HG03159 (cell line): Measurements from ENCODE around the gene ELN.
A peak's percentile ranks its signal among the peaks of the same experiment; 100 is the strongest.

Source experiments
- ATAC-seq: cut with Tn5 transposase; IDR thresholded peaks from one replicate; pipeline ENCODE4 v1.9.1; 2021; ENCODE audit warnings: mild to moderate bottlenecking, moderate library complexity; ENCODE audit not compliant: unreplicated experiment

Gene ELN

GRCh38 chr7:74092321-74092963, 64.5 kb downstream of the ELN start:
- ATAC-seq, result no peak

GRCh38 chr7:74092964-74093471, 65.0 kb downstream of the ELN start:
- ATAC-seq, result peak; percentile 43

- ATAC-seq, result no peak
Observed at GRCh38 chr7:74093671-74094223, 65.8 kb downstream of the ELN start.

GRCh38 chr7:74094224-74095101, 66.5 kb downstream of the ELN start:
- ATAC-seq, result peak; percentile 56

GRCh38 chr7:74095135-74095534, 67.2 kb downstream of the ELN start:
- no peak for ATAC-seq

- ATAC-seq, result no peak
Observed at GRCh38 chr7:74097937-74098614, 70.1 kb downstream of the ELN start.

- no peak for ATAC-seq
Observed at GRCh38 chr7:74099031-74099430, 71.1 kb downstream of the ELN start.

GRCh38 chr7:74101061-74101681, 73.2 kb downstream of the ELN start:
- ATAC-seq, result peak; percentile 72

GRCh38 chr7:74103219-74103772, 75.3 kb downstream of the ELN start:
- no peak for ATAC-seq

- ATAC-seq, result no peak
Observed at GRCh38 chr7:74104702-74105101, 76.7 kb downstream of the ELN start.

- no peak for ATAC-seq
Observed at GRCh38 chr7:74105992-74106391, 78.0 kb downstream of the ELN start.

- ATAC-seq, result no peak
Observed at GRCh38 chr7:74106846-74107245, 78.9 kb downstream of the ELN start.

- ATAC-seq, result no peak
Observed at GRCh38 chr7:74115326-74115725, 87.4 kb downstream of the ELN start.

GRCh38 chr7:74116356-74116755, 88.4 kb downstream of the ELN start:
- ATAC-seq, result no peak
